H1 (cell line): Measurements from ENCODE around the gene WASHC4. TPM values are rescaled to one million over a fixed set of nuclear protein-coding genes. Genes with fewer than 3 reads are reported as not detected.

Source experiments
- CTCF ChIA-PET: fragments of 300-600 bp; sonication (Branson Sonifier 250); formaldehyde crosslinking; loops from one replicate; lab custom pipeline; 2021; ENCODE audit not compliant: partially characterized antibody; lab: Charles Lee
- POLR2A ChIA-PET: fragments of 300-600 bp; sonication (Branson Sonifier 250); formaldehyde crosslinking; loops from one replicate; lab custom pipeline; 2021; ENCODE audit warnings: inconsistent platforms; ENCODE audit not compliant: partially characterized antibody; lab: Charles Lee
- DNase-seq, 2 experiments: peaks; one replicate each; pipeline versions ENCODE4 v3.0.0 to v3.0.0-alpha.2; 2010 to 2022; ENCODE audit warnings: low spot score in 2 of 2, low read depth in 1 of 2, mixed read lengths in 1 of 2
- FAIRE-seq: peaks from 2 replicates; lab custom pipeline; 2011; peaks lifted over from hg19 to GRCh38; lab: Jason Lieb, UNC
- H2AFZ ChIP-seq: 2 replicates; pipeline ENCODE4 v1.8.1; 2012; ENCODE audit warnings: low read length, inconsistent platforms
- H2AK5ac ChIP-seq: 2 replicates; pipeline ENCODE4 v1.6.1; 2013; ENCODE audit warnings: low read depth, low read length
- H2BK120ac ChIP-seq: replicated peaks from 2 replicates; pipeline ENCODE3; 2013; ENCODE audit warnings: low read depth, low read length, inconsistent platforms
- H2BK12ac ChIP-seq: 2 replicates; pipeline ENCODE4 v1.6.1; 2013; ENCODE audit warnings: low read depth, low read length
- H2BK15ac ChIP-seq: 2 replicates; pipeline ENCODE4 v1.6.1; 2013; ENCODE audit warnings: low read length
- H2BK20ac ChIP-seq: 2 replicates; pipeline ENCODE4 v1.6.1; 2013; ENCODE audit warnings: low read length
- H2BK5ac ChIP-seq: 2 replicates; pipeline ENCODE4 v1.6.1; 2013; ENCODE audit warnings: low read depth, low read length
- H3K14ac ChIP-seq: 2 replicates; pipeline ENCODE4 v1.6.1; 2013; ENCODE audit warnings: inconsistent platforms; ENCODE audit not compliant: insufficient read length
- H3K18ac ChIP-seq: 2 replicates; pipeline ENCODE4 v1.6.1; 2013; ENCODE audit warnings: low read length; ENCODE audit errors: extremely low read depth
- H3K23ac ChIP-seq: 2 replicates; pipeline ENCODE4 v1.6.1; 2013; ENCODE audit warnings: inconsistent platforms; ENCODE audit not compliant: insufficient read length
- H3K23me2 ChIP-seq: 2 replicates; pipeline ENCODE4 v1.6.1; 2013; ENCODE audit warnings: low read depth, low read length
- H3K27ac ChIP-seq: 2 replicates; pipeline ENCODE4 v1.6.1; 2011; ENCODE audit warnings: low read depth, low read length, inconsistent platforms
- H3K27me3 ChIP-seq, 4 experiments: replicated peaks in 1 of 4; 1 replicate in 1 of 4; 2 replicates in 3 of 4; pipeline versions ENCODE4 v1.6.1 to v1.8.1; 2011 to 2013; ENCODE audit warnings: low read length in 3 of 4, mild to moderate bottlenecking in 3 of 4, inconsistent platforms in 2 of 4, mixed read lengths in 2 of 4, moderate library complexity in 1 of 4; ENCODE audit not compliant: control insufficient read depth in 3 of 4, insufficient read depth in 3 of 4; ENCODE audit errors: extremely low read depth in 1 of 4
- H3K36me3 ChIP-seq, 4 experiments: 2 replicates each; pipeline versions ENCODE4 v1.6.1 to v1.8.1; 2011 to 2013; ENCODE audit warnings: mild to moderate bottlenecking in 4 of 4, low read length in 3 of 4, moderate library complexity in 2 of 4, control low read depth in 1 of 4, inconsistent platforms in 1 of 4; ENCODE audit not compliant: insufficient read depth in 4 of 4, control insufficient read depth in 2 of 4
- H3K4ac ChIP-seq: replicated peaks from 2 replicates; pipeline ENCODE3; 2013; ENCODE audit warnings: low read length, low read depth, mixed read lengths, inconsistent platforms; ENCODE audit not compliant: insufficient read length
- H3K4me1 ChIP-seq, 4 experiments: replicated peaks in 1 of 4; 1 replicate in 1 of 4; 2 replicates in 3 of 4; pipeline versions ENCODE4 v1.6.1 to v1.8.1; 2011 to 2013; ENCODE audit warnings: low read length in 3 of 4, inconsistent platforms in 2 of 4, mixed read lengths in 1 of 4; ENCODE audit not compliant: insufficient read depth in 4 of 4, control insufficient read depth in 3 of 4
- H3K4me2 ChIP-seq, 2 experiments: 2 replicates each; pipeline versions ENCODE4 v1.6.1 to v1.8.1; 2011 to 2013; ENCODE audit warnings: low read depth in 2 of 2, low read length in 2 of 2, control low read depth in 1 of 2, inconsistent platforms in 1 of 2, mild to moderate bottlenecking in 1 of 2; ENCODE audit not compliant: insufficient read depth in 1 of 2
- H3K4me3 ChIP-seq, 4 experiments: fragments of 200-600, 300-600 bp in 1 of 4; sonication (generic), shearing (Covaris generic), sonication (Bioruptor Twin) in 1 of 4; 2 replicates each; pipeline versions ENCODE4 v1.5.1 to v1.8.1; 2011 to 2016; ENCODE audit warnings: low read length in 4 of 4, low read depth in 3 of 4, control low read depth in 2 of 4, inconsistent platforms in 2 of 4, mild to moderate bottlenecking in 2 of 4, mixed read lengths in 1 of 4, moderate library complexity in 1 of 4; ENCODE audit not compliant: insufficient read depth in 2 of 4; ENCODE audit errors: extremely low read depth in 1 of 4
- H3K56ac ChIP-seq: replicated peaks from 2 replicates; pipeline ENCODE3; 2013; ENCODE audit warnings: low read depth, mild to moderate bottlenecking, mixed read lengths, low read length, inconsistent platforms; ENCODE audit not compliant: insufficient read length
- H3K79me1 ChIP-seq: 2 replicates; pipeline ENCODE4 v1.6.1; 2013; ENCODE audit warnings: low read depth, low read length, control low read depth
- H3K79me2 ChIP-seq, 2 experiments: 2 replicates each; pipeline versions ENCODE4 v1.6.1 to v1.8.1; 2012 to 2013; ENCODE audit warnings: low read length in 2 of 2, mild to moderate bottlenecking in 2 of 2, inconsistent platforms in 1 of 2; ENCODE audit not compliant: insufficient read depth in 2 of 2, control insufficient read depth in 1 of 2
- H3K9ac ChIP-seq, 4 experiments: replicated peaks in 1 of 4; 1 replicate in 1 of 4; 2 replicates in 3 of 4; pipeline versions ENCODE4 v1.6.1 to v1.8.1; 2011 to 2013; ENCODE audit warnings: low read depth in 3 of 4, low read length in 3 of 4, control low read depth in 2 of 4, mild to moderate bottlenecking in 2 of 4, moderate library complexity in 2 of 4, inconsistent platforms in 1 of 4; ENCODE audit errors: extremely low read depth in 1 of 4
- H3K9me3 ChIP-seq, 2 experiments: 2 replicates each; pipeline versions ENCODE4 v1.6.1 to v1.8.1; 2012 to 2013; ENCODE audit warnings: mild to moderate bottlenecking in 2 of 2, moderate library complexity in 2 of 2, control low read depth in 1 of 2, inconsistent platforms in 1 of 2, low read depth in 1 of 2, low read length in 1 of 2, mixed read lengths in 1 of 2; ENCODE audit not compliant: insufficient read depth in 2 of 2
- H4K20me1 ChIP-seq, 2 experiments: replicated peaks in 1 of 2; 2 replicates each; pipeline versions ENCODE3 to v1.8.1; 2011 to 2013; ENCODE audit warnings: inconsistent platforms in 2 of 2, low read length in 2 of 2, mild to moderate bottlenecking in 1 of 2; ENCODE audit not compliant: insufficient read depth in 2 of 2, control insufficient read depth in 1 of 2
- H4K5ac ChIP-seq: 2 replicates; pipeline ENCODE4 v1.6.1; 2013; ENCODE audit warnings: low read length, low read depth, mixed read lengths, inconsistent platforms; ENCODE audit not compliant: insufficient read length
- H4K8ac ChIP-seq: 2 replicates; pipeline ENCODE4 v1.8.0; 2013; ENCODE audit warnings: mild to moderate bottlenecking, moderate library complexity, low read length, inconsistent platforms; ENCODE audit not compliant: insufficient read depth; ENCODE audit errors: extremely low read depth
- H4K91ac ChIP-seq: replicated peaks from 2 replicates; pipeline ENCODE3; 2013; ENCODE audit warnings: low read length, mixed read lengths, inconsistent platforms; ENCODE audit not compliant: insufficient read length
- CBX5 ChIP-seq: fragments of 300-800, 300-1000 bp; sonication (generic); IDR thresholded peaks from 2 replicates; pipeline ENCODE4 v1.7.1; 2016; ENCODE audit warnings: antibody characterized with exemption, low read length, low read depth
- CBX8 ChIP-seq: fragments of 300-800, 300-1000 bp; sonication (generic); IDR thresholded peaks from 2 replicates; pipeline ENCODE4 v1.7.1; 2016; ENCODE audit warnings: low read depth, low read length, borderline replicate concordance
- CEBPB ChIP-seq: IDR thresholded peaks from 2 replicates; pipeline ENCODE4 v1.6.1; 2012; ENCODE audit warnings: low read depth, low read length
- TEAD4 ChIP-seq: IDR thresholded peaks from 2 replicates; pipeline ENCODE4 v1.6.1; 2012; ENCODE audit warnings: low read depth, low read length, inconsistent platforms, mixed read lengths
- WGBS, 2 experiments: shearing (Covaris generic) in 1 of 2; methylation state at CpG; one replicate each; pipeline versions ENCODE4 v1.1.6 to v1.1.7; 2013 to 2015; ENCODE audit warnings: low lambda C conversion rate in 2 of 2, mixed read lengths in 2 of 2, inconsistent platforms in 1 of 2, low coverage in 1 of 2, missing lambda C conversion rate in 1 of 2; ENCODE audit not compliant: insufficient replicate concordance in 2 of 2, insufficient coverage in 1 of 2, insufficient read length in 1 of 2; ENCODE audit errors: extremely low coverage in 1 of 2, missing lambda C conversion rate in 1 of 2; 5-methylcytosine and 5-hydroxymethylcytosine counted together
- polyA plus RNA-seq, 7 experiments: library from polyadenylated mRNA; depleted of rRNA in 3 of 7; stranded (reverse) in 5 of 7; unstranded in 2 of 7; fragments of >200 nt in 5 of 7; fragments of 200-250 nt in 2 of 7; gene quantifications; 1 replicate in 5 of 7; 2 replicates in 1 of 7; 4 replicates in 1 of 7; pipeline versions ENCODE4 v1.2.1 to v1.2.3, GENCODE V29; 2011 to 2013; ENCODE audit warnings: missing spikeins in 2 of 7, mixed read lengths in 2 of 7
- total RNA-seq: library from RNA; stranded (reverse); fragmentation: NEBNext Ultra II Directional; extraction: Animal tissue kit (Norgen Biotek cat#: 25700); gene quantifications from 2 replicates; pipeline ENCODE4 v1.2.1, GENCODE V29; 2021
- TF ChIP-seq, protein P1 (sequence below): IDR thresholded peaks from 2 replicates; pipeline ENCODE4 v1.6.1; 2012; ENCODE audit warnings: inconsistent platforms

The WASHC4 gene
- total and polyA plus RNA-seq, 2 of the 8 experiments (the other 6 are each of a cell fraction or from before 2014, with no cell fraction given) = 13.0 to 38.5 TPM

DNA sequence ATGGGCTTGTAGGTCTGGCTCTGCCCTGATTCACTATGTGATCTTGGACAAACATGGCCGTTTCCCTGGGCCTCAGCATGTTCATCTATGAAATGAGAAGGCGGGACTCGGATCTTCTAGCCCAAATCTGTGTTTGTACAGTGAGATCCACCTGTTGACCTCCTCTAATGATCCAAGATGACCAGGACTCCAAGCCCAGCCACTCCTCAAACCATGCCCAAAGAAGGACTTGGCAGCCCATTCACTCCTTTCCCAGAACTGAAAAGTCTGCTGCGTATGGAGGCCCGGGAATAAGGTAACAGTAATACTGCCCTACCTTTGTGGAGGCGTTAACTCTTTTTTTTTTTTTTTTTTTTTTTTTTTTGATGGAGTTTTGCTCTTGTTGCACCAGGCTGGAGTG, 88.6 kb downstream of the WASHC4 start:
- Histone ChIP-seq H4K91ac (no peak overlapping the region), H2BK12ac (no peak overlapping the region), H2BK120ac (no peak overlapping the region), H3K4me3 (no peak overlapping the region), H3K4ac (no peak overlapping the region), H2AFZ (no peak overlapping the region), H3K23ac (no peak overlapping the region), H3K27me3 (no peaks in the 10 kb centered on the region), H3K14ac (no peak overlapping the region), H2BK20ac (no peak overlapping the region), H3K79me1 (no peaks in the 10 kb centered on the region), H2BK15ac (no peak overlapping the region), H3K36me3 (peaks cover 2 to 12% (median 7%) of the 10 kb centered on the region in 4 experiments; a peak in 6 of 8 replicates), H4K8ac (no peak overlapping the region), H3K79me2 (no peaks in the 10 kb centered on the region), H3K9ac (no peak overlapping the region), H4K5ac (no peak overlapping the region), H3K27ac (no peak overlapping the region), H4K20me1 (peaks cover 2 to 4% of the 10 kb centered on the region in 2 experiments), H3K56ac (no peak overlapping the region), H3K9me3 (no peaks in the 10 kb centered on the region), H3K18ac (no peak overlapping the region), H2AK5ac (no peak overlapping the region), H3K4me2 (no peak overlapping the region), H3K4me1 (no peaks in the 10 kb centered on the region), H2BK5ac (no peak overlapping the region), H3K23me2 (no peaks in the 10 kb centered on the region)
- TF ChIP-seq CEBPB = no peak
- TF ChIP-seq, protein P1, sequence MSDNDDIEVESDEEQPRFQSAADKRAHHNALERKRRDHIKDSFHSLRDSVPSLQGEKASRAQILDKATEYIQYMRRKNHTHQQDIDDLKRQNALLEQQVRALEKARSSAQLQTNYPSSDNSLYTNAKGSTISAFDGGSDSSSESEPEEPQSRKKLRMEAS = no peak
- no peak for TF ChIP-seq TEAD4
- no peak for TF ChIP-seq CBX8
- TF ChIP-seq CBX5 = no peak
- no peak for FAIRE-seq
- no peak for DNase-seq
- WGBS, 2 experiments = 87% methylated on average over 6 of the region's 6 CpGs; no CpG with 5 or more reads in 1 of the 2 experiments
- POLR2A ChIA-PET = no interaction called here
- CTCF ChIA-PET = interaction anchor here (1.3 kb wide), 1 partner anchor 9 kb away, joined by 3 read pairs; no protein-coding TSS in a partner anchor
